ENCODE measurements around the gene MAGEA8.

MAGEA8 gene

GRCh38 chrX:149848855-149849254 is 32.1 kb upstream of the MAGEA8 start:
- no peak overlapping the region for H3K27ac ChIP-seq
- TF ChIP-seq CTCF (conservative IDR thresholded peaks at IDR 0.05), result no peak

GRCh38 chrX:149849787-149850186 is 31.2 kb upstream of the MAGEA8 start:
- TF ChIP-seq CTCF (conservative IDR thresholded peaks at IDR 0.05), result no peak
- H3K27ac ChIP-seq, result no peak overlapping the region

- TF ChIP-seq CTCF (conservative IDR thresholded peaks at IDR 0.05), result no peak
- H3K27ac ChIP-seq, result no peak overlapping the region
These were observed 29.1 kb upstream of the MAGEA8 start for GRCh38 chrX:149851864-149852263.

GRCh38 chrX:149853925-149854324 is 27.1 kb upstream of the MAGEA8 start:
- TF ChIP-seq CTCF (conservative IDR thresholded peaks at IDR 0.05), result no peak

GRCh38 chrX:149858592-149858991 is 22.4 kb upstream of the MAGEA8 start:
- H3K27ac ChIP-seq, result no peak overlapping the region
- TF ChIP-seq CTCF (conservative IDR thresholded peaks at IDR 0.05), result no peak

More at GRCh38 chrX:149853925-149854324, 27.1 kb upstream of the MAGEA8 start:
- no peak overlapping the region for H3K27ac ChIP-seq

GRCh38 chrX:149860445-149860844 is 20.5 kb upstream of the MAGEA8 start:
- TF ChIP-seq CTCF (conservative IDR thresholded peaks at IDR 0.05), result no peak
- no peak overlapping the region for H3K27ac ChIP-seq

GRCh38 chrX:149865390-149865789 is 15.6 kb upstream of the MAGEA8 start:
- no peak for TF ChIP-seq CTCF (conservative IDR thresholded peaks at IDR 0.05)
- H3K27ac ChIP-seq, result no peak overlapping the region

GRCh38 chrX:149867488-149867887 is 13.5 kb upstream of the MAGEA8 start:
- TF ChIP-seq CTCF (conservative IDR thresholded peaks at IDR 0.05), result no peak
- H3K27ac ChIP-seq, result no peak overlapping the region
